Psoas muscle (tissue), 8 donors: ENCODE measurements around the gene FITM1. TPM values are rescaled to one million over a fixed set of nuclear protein-coding genes. Genes with fewer than 3 reads are reported as not detected.
A peak's percentile ranks its signal among the peaks of the same experiment; 100 is the strongest.

Source experiments
- ATAC-seq, 4 donors: fragments of 200-7000 bp; cut with Tn5 transposase; one replicate each; pipeline ENCODE4 v1.9.1; 2020; ENCODE audit warnings: moderate library complexity in 3 of 4, mild to moderate bottlenecking in 2 of 4
- DNase-seq, 2 donors: peaks; one replicate each; pipeline ENCODE4 v3.0.0-alpha.2; 2020
- H3K27ac ChIP-seq: fragments of 200-600 bp; one replicate; pipeline ENCODE4 v1.8.0; 2022
- H3K27me3 ChIP-seq, 3 donors: fragments of 200-600 bp in 1 of 3; one replicate each; pipeline versions ENCODE4 v1.6.1 to v1.8.0; 2013 to 2022; ENCODE audit warnings: low read length in 2 of 3, mild to moderate bottlenecking in 2 of 3, moderate library complexity in 1 of 3; ENCODE audit not compliant: insufficient read depth in 3 of 3
- H3K36me3 ChIP-seq, 2 donors: fragments of 200-600 bp in 1 of 2; one replicate each; pipeline versions ENCODE4 v1.6.1 to v1.8.0; 2013 to 2022; ENCODE audit warnings: low read depth in 1 of 2, mild to moderate bottlenecking in 1 of 2, moderate library complexity in 1 of 2; ENCODE audit not compliant: insufficient read depth in 1 of 2
- H3K4me1 ChIP-seq: fragments of 200-600 bp; one replicate; pipeline ENCODE4 v1.8.0; 2022
- H3K4me3 ChIP-seq: fragments of 200-600 bp; one replicate; pipeline ENCODE4 v1.8.0; 2022; ENCODE audit warnings: mild to moderate bottlenecking
- H3K9me3 ChIP-seq: fragments of 200-600 bp; one replicate; pipeline ENCODE4 v1.8.0; 2022
- CTCF ChIP-seq: fragments of 200-600 bp; IDR thresholded peaks from one replicate; pipeline ENCODE4 v1.8.0; 2022; ENCODE audit warnings: antibody characterized with exemption
- WGBS, 3 donors: extraction: QIAGEN DNeasy Blood & Tissue Kit; methylation state at CpG; one replicate each; pipeline versions ENCODE4 v1.1.6 to v1.1.7; 2013; 5-methylcytosine and 5-hydroxymethylcytosine counted together
- intact Hi-C, 2 donors: fragments of 100-400 bp; cut with DNase I; formaldehyde crosslinking; loops; one replicate each; pipeline versions ENCODE4 v1.11.0 to v1.14.2; 2022
- polyA plus RNA-seq, 3 donors: library from polyadenylated mRNA; stranded (reverse); fragments of 200-250 nt; gene quantifications; one replicate each; pipeline ENCODE4 v1.2.3, GENCODE V29; 2013
- total RNA-seq, 4 donors: library from RNA; stranded (reverse); fragmentation: NEBNext Ultra II Directional in 2 of 4; extraction: Animal tissue kit (Norgen Biotek cat#: 25700) in 2 of 4; gene quantifications; one replicate each; pipeline versions ENCODE4 v1.2.1 to v1.2.4, GENCODE V29; 2021 to 2023
- donor health status: healthy with polysubstance abuse.
- donor health status: DM: no; HTN: no; CAD: no; lungs with moderate emphysema.
- donor health status: Bipolar disorder and iron deficiency.
- donor health status: healthy.
- donor health status: DM: yes; HTN: yes; CAD: no.
- donor health status: DM: no; HTN: no; CAD: no.
- donor health status: DM: no; HTN: no; CAD: no.
- donor health status: DM: yes; HTN: yes; CAD: no.

FITM1 gene
- total and polyA plus RNA-seq, 7 donors, result 72.8 to 167 (median 130) TPM

- intact Hi-C loops, result no loop called here
- DNase-seq (peak; percentile 70 to 87), ATAC-seq (peak; percentile 80 to 86 (median 85))
- Histone ChIP-seq H3K4me3 (peak overlapping the region; percentile 68), H3K36me3 (no peaks in the 10 kb centered on the region), H3K27me3 (no peaks in the 10 kb centered on the region), H3K4me1 (peaks cover 29% of the 10 kb centered on the region), H3K27ac (peak overlapping the region; percentile 96), H3K9me3 (no peaks in the 10 kb centered on the region)
- TF ChIP-seq CTCF, result no peak
- 14 to 20% (median 18%) methylated on average over 7 of the region's 7 CpGs for WGBS, 3 donors
Measured at GRCh38 chr14:24130717-24131548, 474 bp downstream of the FITM1 start.

- H3K27ac ChIP-seq, result peak overlapping the region; percentile 96
- no peaks in the 10 kb centered on the region for H3K27me3 ChIP-seq
- peaks cover 29% of the 10 kb centered on the region for H3K4me1 ChIP-seq
- H3K4me3 ChIP-seq, result peak overlapping the region; percentile 68
- WGBS, 3 donors, result 14 to 38% (median 22%) methylated on average over 13 to 15 of the region's 15 CpGs
- H3K36me3 ChIP-seq, result no peaks in the 10 kb centered on the region
- intact Hi-C loops, result no loop called here
- TF ChIP-seq CTCF, result no peak
- ATAC-seq (peak; percentile 18 to 70 (median 45)), DNase-seq (no peak)
- H3K9me3 ChIP-seq, result no peaks in the 10 kb centered on the region
Measured at GRCh38 chr14:24131549-24131966, 1.1 kb downstream of the FITM1 start.

DNA sequence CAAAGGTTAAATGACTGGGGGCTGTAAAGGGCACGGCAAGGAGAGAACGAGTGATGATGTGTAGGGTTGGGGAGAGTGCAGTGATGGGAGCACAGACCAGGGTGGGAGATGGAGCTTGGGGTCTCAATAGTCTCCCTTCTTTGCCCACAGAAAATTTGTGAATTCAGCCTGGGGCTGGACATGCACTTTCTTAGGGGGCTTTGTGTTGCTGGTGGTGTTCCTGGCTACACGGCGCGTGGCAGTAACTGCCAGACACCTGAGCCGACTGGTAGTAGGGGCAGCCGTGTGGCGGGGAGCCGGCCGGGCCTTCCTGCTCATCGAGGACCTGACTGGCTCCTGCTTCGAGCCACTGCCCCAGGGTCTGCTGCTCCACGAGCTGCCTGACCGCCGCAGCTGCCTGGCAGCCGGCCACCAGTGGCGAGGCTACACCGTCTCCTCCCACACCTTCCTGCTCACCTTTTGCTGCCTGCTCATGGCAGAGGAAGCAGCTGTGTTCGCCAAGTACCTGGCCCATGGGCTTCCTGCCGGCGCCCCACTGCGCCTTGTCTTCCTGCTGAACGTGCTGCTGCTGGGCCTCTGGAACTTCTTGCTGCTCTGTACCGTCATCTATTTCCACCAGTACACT, 1.7 kb downstream of the FITM1 start:
- peak; percentile 10 to 35 (median 16) for ATAC-seq
- Histone ChIP-seq H3K9me3 (no peaks in the 10 kb centered on the region), H3K4me1 (peaks cover 35% of the 10 kb centered on the region), H3K27me3 (no peaks in the 10 kb centered on the region), H3K4me3 (peak overlapping the region; percentile 68), H3K27ac (peak overlapping the region; percentile 96), H3K36me3 (peaks cover 0 to 1% of the 10 kb centered on the region in 2 donors)
- peak in 1 of 2 donors; percentile 70 for DNase-seq
- intact Hi-C loops, result no loop called here
- 13 to 23% (median 18%) methylated on average over 16 to 24 of the region's 24 CpGs for WGBS, 3 donors
- TF ChIP-seq CTCF, result no peak

DNA sequence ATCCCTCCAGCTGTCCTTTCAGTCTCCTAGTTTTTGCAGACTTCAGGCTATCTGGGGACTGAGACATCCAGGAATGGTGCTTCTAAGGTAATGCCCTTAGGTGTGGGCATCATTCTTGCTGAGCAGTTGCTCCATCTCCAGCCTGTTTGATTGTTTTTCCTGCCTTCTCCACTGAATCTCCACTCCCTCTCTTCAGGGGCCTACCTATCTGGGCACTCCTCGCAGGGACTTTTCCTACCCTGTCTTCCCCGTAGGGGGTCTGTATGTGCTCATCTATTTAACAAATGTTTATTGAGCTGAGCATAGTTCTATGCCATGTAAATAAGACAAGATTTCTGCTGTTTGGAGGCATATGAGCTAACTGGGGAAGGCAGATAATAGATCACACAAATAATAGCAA, 2.5 kb downstream of the FITM1 start:
- H3K9me3 ChIP-seq, result no peaks in the 10 kb centered on the region
- intact Hi-C loops, result no loop called here
- H3K36me3 ChIP-seq, result peaks cover 0 to 9% of the 10 kb centered on the region in 2 donors
- WGBS, 3 donors, result 60 to 80% (median 62%) methylated on average over 2 of the region's 2 CpGs
- H3K27me3 ChIP-seq, result no peaks in the 10 kb centered on the region
- ATAC-seq (no peak), DNase-seq (no peak)
- H3K4me1 ChIP-seq, result peaks cover 41% of the 10 kb centered on the region
- peak overlapping the region; percentile 96 for H3K27ac ChIP-seq
- TF ChIP-seq CTCF, result no peak
- H3K4me3 ChIP-seq, result peak overlapping the region; percentile 68
